ENCODE measurements around the gene TIMM22.

TIMM22 gene

GRCh38 chr17:1018547-1018946, 21.6 kb downstream of the TIMM22 start:
- H3K4me3 ChIP-seq (ENCODE audit: low read depth, low read length): no peak overlapping the region

GRCh38 chr17:1019451-1019850, 22.5 kb downstream of the TIMM22 start:
- no peak overlapping the region for H3K4me3 ChIP-seq (ENCODE audit: low read depth, low read length)

- H3K4me3 ChIP-seq (ENCODE audit: low read depth, low read length): no peak overlapping the region
Measured at GRCh38 chr17:1021147-1021546, 24.2 kb downstream of the TIMM22 start.

- H3K4me3 ChIP-seq (ENCODE audit: low read depth, low read length): no peak overlapping the region
Measured at GRCh38 chr17:1022278-1023024, 25.5 kb downstream of the TIMM22 start.

- H3K4me3 ChIP-seq (ENCODE audit: low read depth, low read length): no peak overlapping the region
Measured at GRCh38 chr17:1024076-1024475, 27.1 kb downstream of the TIMM22 start.

GRCh38 chr17:1025733-1026598, 29.0 kb downstream of the TIMM22 start:
- H3K4me3 ChIP-seq (ENCODE audit: low read depth, low read length): no peak overlapping the region

- H3K4me3 ChIP-seq (ENCODE audit: low read depth, low read length): no peak overlapping the region
Measured at GRCh38 chr17:1026599-1026975, 29.7 kb downstream of the TIMM22 start.

GRCh38 chr17:1027044-1027443, 30.1 kb downstream of the TIMM22 start:
- no peak overlapping the region for H3K4me3 ChIP-seq (ENCODE audit: low read depth, low read length)

- H3K4me3 ChIP-seq (ENCODE audit: low read depth, low read length): no peak overlapping the region
Measured at GRCh38 chr17:1029196-1029921, 32.4 kb downstream of the TIMM22 start.

- H3K4me3 ChIP-seq (ENCODE audit: low read depth, low read length): no peak overlapping the region
Measured at GRCh38 chr17:1029922-1030644, 33.2 kb downstream of the TIMM22 start.

GRCh38 chr17:1030684-1031532, 34.0 kb downstream of the TIMM22 start:
- H3K4me3 ChIP-seq (ENCODE audit: low read depth, low read length): no peak overlapping the region

GRCh38 chr17:1031711-1032110, 34.8 kb downstream of the TIMM22 start:
- peak overlapping the region; percentile 33 for H3K4me3 ChIP-seq (ENCODE audit: low read depth, low read length)

GRCh38 chr17:1032391-1032790, 35.5 kb downstream of the TIMM22 start:
- no peak overlapping the region for H3K4me3 ChIP-seq (ENCODE audit: low read depth, low read length)

GRCh38 chr17:1033503-1033902, 36.6 kb downstream of the TIMM22 start:
- H3K4me3 ChIP-seq (ENCODE audit: low read depth, low read length): no peak overlapping the region

GRCh38 chr17:1034652-1035210, 37.8 kb downstream of the TIMM22 start:
- H3K4me3 ChIP-seq (ENCODE audit: low read depth, low read length): no peak overlapping the region

- no peak overlapping the region for H3K4me3 ChIP-seq (ENCODE audit: low read depth, low read length)
Measured at GRCh38 chr17:1035546-1036170, 38.7 kb downstream of the TIMM22 start.

GRCh38 chr17:1036171-1036844, 39.4 kb downstream of the TIMM22 start:
- H3K4me3 ChIP-seq (ENCODE audit: low read depth, low read length): no peak overlapping the region

GRCh38 chr17:1036845-1037237, 39.9 kb downstream of the TIMM22 start:
- H3K4me3 ChIP-seq (ENCODE audit: low read depth, low read length): no peak overlapping the region
